ENCODE results near the gene CLCN3. TPM values are rescaled to one million over a fixed set of nuclear protein-coding genes. Genes with fewer than 3 reads are reported as not detected.

The CLCN3 gene
- total RNA-seq, 1 donor from 2014 or later, result 34.7 TPM

- peaks cover 11% of the 10 kb centered on the region for H3K4me1 Mint-ChIP-seq (ENCODE audit: low read depth)
- H3K4me3 Mint-ChIP-seq (ENCODE audit: unreplicated experiment), result no peak overlapping the region
- no peaks in the 10 kb centered on the region for H3K9me3 Mint-ChIP-seq (ENCODE audit: low read depth)
- H3K27ac Mint-ChIP-seq (ENCODE audit: unreplicated experiment), result no peak overlapping the region
- no peak for DNase-seq (ENCODE audit: low spot score)
- TF ChIP-seq CTCF (IDR thresholded peaks at IDR 0.05), result no peak
- H3K36me3 Mint-ChIP-seq (ENCODE audit: low read depth), result peaks cover 9% of the 10 kb centered on the region
- H3K27me3 Mint-ChIP-seq (ENCODE audit: low read depth), result no peaks in the 10 kb centered on the region
Observed at GRCh38 chr4:169582706-169583105, 37.7 kb upstream of the CLCN3 start.

GRCh38 chr4:169583563-169583962, 36.8 kb upstream of the CLCN3 start:
- H3K27ac Mint-ChIP-seq (ENCODE audit: unreplicated experiment), result no peak overlapping the region

GRCh38 chr4:169593050-169593560, 27.3 kb upstream of the CLCN3 start:
- H3K4me1 Mint-ChIP-seq (ENCODE audit: low read depth), result peaks cover 6% of the 10 kb centered on the region
- TF ChIP-seq CTCF (IDR thresholded peaks at IDR 0.05), result no peak
- no peak overlapping the region for H3K27ac Mint-ChIP-seq (ENCODE audit: unreplicated experiment)
- H3K27me3 Mint-ChIP-seq (ENCODE audit: low read depth), result no peaks in the 10 kb centered on the region
- DNase-seq (ENCODE audit: low spot score), result no peak
- H3K4me3 Mint-ChIP-seq (ENCODE audit: unreplicated experiment), result no peak overlapping the region
- H3K9me3 Mint-ChIP-seq (ENCODE audit: low read depth), result no peaks in the 10 kb centered on the region
- peaks cover 11% of the 10 kb centered on the region for H3K36me3 Mint-ChIP-seq (ENCODE audit: low read depth)

More at GRCh38 chr4:169583563-169583962, 36.8 kb upstream of the CLCN3 start:
- no peaks in the 10 kb centered on the region for H3K27me3 Mint-ChIP-seq (ENCODE audit: low read depth)
- H3K9me3 Mint-ChIP-seq (ENCODE audit: low read depth), result no peaks in the 10 kb centered on the region
- H3K4me3 Mint-ChIP-seq (ENCODE audit: unreplicated experiment), result no peak overlapping the region
- no peak for DNase-seq (ENCODE audit: low spot score)
- H3K36me3 Mint-ChIP-seq (ENCODE audit: low read depth), result peaks cover 9% of the 10 kb centered on the region
- peaks cover 11% of the 10 kb centered on the region for H3K4me1 Mint-ChIP-seq (ENCODE audit: low read depth)
- no peak for TF ChIP-seq CTCF (IDR thresholded peaks at IDR 0.05)

GRCh38 chr4:169594560-169595195, 25.7 kb upstream of the CLCN3 start:
- DNase-seq (ENCODE audit: low spot score), result no peak
- peaks cover 6% of the 10 kb centered on the region for H3K4me1 Mint-ChIP-seq (ENCODE audit: low read depth)
- no peaks in the 10 kb centered on the region for H3K27me3 Mint-ChIP-seq (ENCODE audit: low read depth)
- peaks cover 10% of the 10 kb centered on the region for H3K36me3 Mint-ChIP-seq (ENCODE audit: low read depth)
- no peaks in the 10 kb centered on the region for H3K9me3 Mint-ChIP-seq (ENCODE audit: low read depth)
- no peak overlapping the region for H3K27ac Mint-ChIP-seq (ENCODE audit: unreplicated experiment)
- TF ChIP-seq CTCF (IDR thresholded peaks at IDR 0.05), result no peak
- H3K4me3 Mint-ChIP-seq (ENCODE audit: unreplicated experiment), result no peak overlapping the region

- Mint-ChIP-seq H3K4me3 (ENCODE audit: unreplicated experiment) (no peak overlapping the region), H3K27ac (ENCODE audit: unreplicated experiment) (no peak overlapping the region), H3K4me1 (ENCODE audit: low read depth) (peaks cover 10% of the 10 kb centered on the region), H3K27me3 (ENCODE audit: low read depth) (no peaks in the 10 kb centered on the region), H3K9me3 (ENCODE audit: low read depth) (no peaks in the 10 kb centered on the region), H3K36me3 (ENCODE audit: low read depth) (peaks cover 7% of the 10 kb centered on the region)
- no peak for DNase-seq (ENCODE audit: low spot score)
- no peak for TF ChIP-seq CTCF (IDR thresholded peaks at IDR 0.05)
Observed at GRCh38 chr4:169601016-169601771, 19.2 kb upstream of the CLCN3 start.
